H1 (cell line): ENCODE measurements around the gene ADGRA3. TPM values are rescaled to one million over a fixed set of nuclear protein-coding genes. Genes with fewer than 3 reads are reported as not detected.

Source experiments
- polyA plus RNA-seq, 7 experiments: library from polyadenylated mRNA; depleted of rRNA in 3 of 7; stranded (reverse) in 5 of 7; unstranded in 2 of 7; fragments of >200 nt in 5 of 7; fragments of 200-250 nt in 2 of 7; gene quantifications; 1 replicate in 5 of 7; 2 replicates in 1 of 7; 4 replicates in 1 of 7; pipeline versions ENCODE4 v1.2.1 to v1.2.3, GENCODE V29; 2011 to 2013; ENCODE audit warnings: missing spikeins in 2 of 7, mixed read lengths in 2 of 7
- total RNA-seq: library from RNA; stranded (reverse); fragmentation: NEBNext Ultra II Directional; extraction: Animal tissue kit (Norgen Biotek cat#: 25700); gene quantifications from 2 replicates; pipeline ENCODE4 v1.2.1, GENCODE V29; 2021

The ADGRA3 gene
- total and polyA plus RNA-seq, 2 of the 8 experiments (the other 6 are each of a cell fraction or from before 2014, with no cell fraction given) = 31.5 to 63.0 TPM

Other genes with a start within 250 kb of the ADGRA3 start
- gene GBA3, start 176.9 kb upstream of the ADGRA3 start, total RNA-seq = not detected in 2 replicates
- gene GBA3, start 176.9 kb upstream of the ADGRA3 start, polyA plus RNA-seq (2011; rRNA removed) = not detected in 2 replicates